HEK293 (cell line): Measurements from ENCODE around the gene ING4.

Experiments used
- CTCF ChIA-PET: fragments of 350-600 bp; formaldehyde crosslinking; extraction: SDS; loops from one replicate; lab custom pipeline; 2021; ENCODE audit warnings: antibody characterized with exemption; lab: Yijun Ruan, JAX
- POLR2A ChIA-PET: fragments of 300-600 bp; formaldehyde crosslinking; extraction: SDS; loops from one replicate; lab custom pipeline; 2020; ENCODE audit warnings: antibody characterized with exemption, inconsistent platforms; lab: Yijun Ruan, JAX
- H3K27ac ChIP-seq: fragments of 200-500 bp; sonication (Bioruptor generic); 2 replicates; pipeline ENCODE4 v1.5.1; 2014; ENCODE audit warnings: low read depth, low read length, control low read depth, inconsistent platforms; ENCODE audit errors: extremely low read depth
- H3K36me3 ChIP-seq, 2 experiments: fragments of 200-500 bp in 1 of 2; sonication (Bioruptor generic) in 1 of 2; 1 replicate in 1 of 2; 2 replicates in 1 of 2; pipeline ENCODE4 v1.5.1; 2014 to 2017; ENCODE audit warnings: inconsistent platforms in 2 of 2, low read length in 2 of 2; ENCODE audit not compliant: control insufficient read depth in 2 of 2, insufficient read depth in 1 of 2
- H3K4me1 ChIP-seq: fragments of 200-500 bp; sonication (Bioruptor generic); 2 replicates; pipeline ENCODE4 v1.5.1; 2014; ENCODE audit warnings: mild to moderate bottlenecking, low read length, inconsistent platforms; ENCODE audit not compliant: control insufficient read depth, insufficient read depth
- H3K4me3 ChIP-seq: 2 replicates; pipeline ENCODE4 v1.5.1; 2011; ENCODE audit warnings: low read depth, mild to moderate bottlenecking, control low read depth, low read length, moderate library complexity
- H3K9me3 ChIP-seq: fragments of 200-500 bp; sonication (Bioruptor generic); 2 replicates; pipeline ENCODE4 v1.5.1; 2014; ENCODE audit warnings: low read depth, low read length, inconsistent platforms; ENCODE audit not compliant: control insufficient read depth, insufficient read depth
- BCL11A ChIP-seq: fragments of 450-650 bp; formaldehyde crosslinking; IDR thresholded peaks from 2 replicates; pipeline ENCODE4 v1.5.1; 2016; ENCODE audit warnings: low read depth, missing biosample characterization, missing genetic modification characterization
- GLIS2 ChIP-seq: fragments of 450-650 bp; formaldehyde crosslinking; IDR thresholded peaks from 2 replicates; pipeline ENCODE4 v1.5.1; 2016; ENCODE audit warnings: missing biosample characterization, missing genetic modification characterization
- MYNN ChIP-seq: fragments of 450-650 bp; formaldehyde crosslinking; IDR thresholded peaks from 2 replicates; pipeline ENCODE4 v1.5.1; 2016; ENCODE audit warnings: missing biosample characterization, missing genetic modification characterization, borderline replicate concordance
- PRDM1 ChIP-seq: fragments of 450-650 bp; formaldehyde crosslinking; IDR thresholded peaks from 2 replicates; pipeline ENCODE4; 2016; ENCODE audit warnings: missing biosample characterization, missing genetic modification characterization
- TCF7L2 ChIP-seq: IDR thresholded peaks from 2 replicates; pipeline ENCODE4 v1.6.1; 2011; ENCODE audit warnings: low read depth, mild to moderate bottlenecking, inconsistent platforms, low read length, moderate library complexity, borderline replicate concordance
- ZBTB48 ChIP-seq: fragments of 450-650 bp; formaldehyde crosslinking; IDR thresholded peaks from 2 replicates; pipeline ENCODE4 v1.5.1; 2016; ENCODE audit warnings: missing biosample characterization, missing genetic modification characterization
- ZFP37 ChIP-seq: fragments of 450-650 bp; formaldehyde crosslinking; IDR thresholded peaks from 2 replicates; pipeline ENCODE4 v1.5.1; 2016; ENCODE audit warnings: missing biosample characterization, missing genetic modification characterization
- ZNF148 ChIP-seq: fragments of 450-650 bp; formaldehyde crosslinking; IDR thresholded peaks from 2 replicates; pipeline ENCODE4 v1.5.0; 2017; ENCODE audit warnings: missing biosample characterization, missing genetic modification characterization, borderline replicate concordance
- ZNF341 ChIP-seq: fragments of 450-650 bp; formaldehyde crosslinking; IDR thresholded peaks from 2 replicates; pipeline ENCODE4; 2016; ENCODE audit warnings: low read depth, missing biosample characterization, missing genetic modification characterization
- ZNF354C ChIP-seq: fragments of 450-650 bp; formaldehyde crosslinking; IDR thresholded peaks from 2 replicates; pipeline ENCODE4 v1.5.1; 2016; ENCODE audit warnings: missing biosample characterization, missing genetic modification characterization, low read depth, borderline replicate concordance
- ZNF366 ChIP-seq: fragments of 450-650 bp; formaldehyde crosslinking; conservative IDR thresholded peaks from 2 replicates; pipeline ENCODE4 v1.5.1; 2016; ENCODE audit warnings: missing biosample characterization, missing genetic modification characterization
- ZNF544 ChIP-seq: fragments of 450-650 bp; formaldehyde crosslinking; IDR thresholded peaks from 2 replicates; pipeline ENCODE4 v1.5.0; 2017; ENCODE audit warnings: missing biosample characterization, missing genetic modification characterization
- ZNF777 ChIP-seq: fragments of 450-650 bp; formaldehyde crosslinking; IDR thresholded peaks from 2 replicates; pipeline ENCODE4 v1.5.1; 2017; ENCODE audit warnings: missing biosample characterization, missing genetic modification characterization, borderline replicate concordance
- ZSCAN16 ChIP-seq: fragments of 450-650 bp; formaldehyde crosslinking; IDR thresholded peaks from 2 replicates; pipeline ENCODE4 v1.5.1; 2016; ENCODE audit warnings: missing biosample characterization, missing genetic modification characterization
- ZSCAN5A ChIP-seq: fragments of 450-650 bp; formaldehyde crosslinking; IDR thresholded peaks from 2 replicates; pipeline ENCODE4 v1.5.1; 2016; ENCODE audit warnings: missing biosample characterization, missing genetic modification characterization

Gene ING4

GRCh38 chr12:6693832-6694355, 31.0 kb upstream of the ING4 start:
- POLR2A ChIA-PET: no interaction called here
- CTCF ChIA-PET: no interaction called here

GRCh38 chr12:6692888-6693287, 30.0 kb upstream of the ING4 start:
- POLR2A ChIA-PET: interaction anchor here (1.0 to 2.0 kb wide), 4 partner anchors 31 to 159 kb away, joined by 3 to 7 read pairs (median 4); partner anchors contain the start of genes COPS7A and GAPDH
- CTCF ChIA-PET: interaction anchor here (0.5 to 0.7 kb wide), 3 partner anchors 11 to 336 kb away, joined by 3 to 5 read pairs (median 4); no protein-coding TSS in a partner anchor
- no peak overlapping the region for H3K4me3 ChIP-seq
- no peak for TF ChIP-seq ZNF777 (tag by site-specific recombination)
- peak; percentile 83 for TF ChIP-seq MYNN (tag by site-specific recombination)
- peak; percentile 54 for TF ChIP-seq ZNF341 (tag by site-specific recombination)
- no peaks in the 10 kb centered on the region for H3K9me3 ChIP-seq
- H3K4me1 ChIP-seq: peaks cover 7% of the 10 kb centered on the region
- H3K36me3 ChIP-seq: peaks cover 0 to 24% of the 10 kb centered on the region in 2 experiments; a peak in 1 of 3 replicates
- no peak overlapping the region for H3K27ac ChIP-seq

More at GRCh38 chr12:6693832-6694355, 31.0 kb upstream of the ING4 start:
- peaks cover 4% of the 10 kb centered on the region; the same call in 1 of the 2 replicates for H3K4me1 ChIP-seq
- peaks cover 0 to 24% of the 10 kb centered on the region in 2 experiments; a peak in 1 of 3 replicates for H3K36me3 ChIP-seq
- TF ChIP-seq ZNF366: peak; percentile 81
- TF ChIP-seq ZFP37 (tag by site-specific recombination): no peak
- peak; percentile 83 for TF ChIP-seq PRDM1 (tag by site-specific recombination)
- TF ChIP-seq ZBTB48: 0 out of 2 replicates have a peak, but pooled peaks have one; percentile 50
- TF ChIP-seq ZSCAN5A (tag by site-specific recombination): no peak
- TF ChIP-seq, all 188 proteins: peak for 3
- H3K4me3 ChIP-seq: no peak overlapping the region
- H3K9me3 ChIP-seq: no peaks in the 10 kb centered on the region
- H3K27ac ChIP-seq: no peak overlapping the region

- Histone ChIP-seq H3K4me3 (no peak overlapping the region), H3K36me3 (peaks cover under 1 to 22% of the 10 kb centered on the region in 2 experiments; a peak in 2 of 3 replicates), H3K4me1 (peaks cover 13% of the 10 kb centered on the region), H3K9me3 (no peaks in the 10 kb centered on the region), H3K27ac (no peak overlapping the region)
- TF ChIP-seq TCF7L2 (no peak), BCL11A (no peak), ZNF354C (tag by site-specific recombination) (no peak), ZNF544 (tag by site-specific recombination) (no peak), GLIS2 (tag by site-specific recombination) (no peak), ZNF148 (tag by site-specific recombination) (no peak), ZSCAN16 (tag by site-specific recombination) (no peak)
- CTCF ChIA-PET: interaction anchor here (0.7 to 1.1 kb wide), 2 partner anchors 42 to 131 kb away, joined by 3 read pairs; no protein-coding TSS in a partner anchor
- POLR2A ChIA-PET: interaction anchor here (1.0 to 2.0 kb wide), 3 partner anchors 32 to 85 kb away, joined by 3 to 8 read pairs (median 7); partner anchors contain the start of genes COPS7A and MLF2
These were observed 28.6 kb upstream of the ING4 start for GRCh38 chr12:6691473-6691872.
